PC-3 (cell line): Measurements from ENCODE around the gene CAMK4. TPM values are rescaled to one million over a fixed set of nuclear protein-coding genes. Genes with fewer than 3 reads are reported as not detected.

ENCODE experiments used
- ATAC-seq: fragments of 200-7000 bp; cut with Tn5 transposase; 2 replicates; pipeline ENCODE4 v1.9.1; 2020; ENCODE audit warnings: mild to moderate bottlenecking, moderate library complexity
- BruUV-seq: library from RNA; stranded (reverse); fragments of 400-500 nt; replicated peaks from 2 replicates; lab custom pipeline; 2021; lab: Mats Ljungman, UMichigan
- CTCF ChIA-PET: fragments of 300-600 bp; sonication (Branson Sonifier 250); formaldehyde crosslinking; loops from one replicate; lab custom pipeline; 2022; ENCODE audit warnings: antibody characterized with exemption; lab: Charles Lee
- POLR2A ChIA-PET: fragments of 300-600 bp; sonication (Branson Sonifier 250); formaldehyde crosslinking; loops from one replicate; lab custom pipeline; 2022; ENCODE audit warnings: antibody characterized with exemption; ENCODE audit not compliant: unreplicated experiment; lab: Charles Lee
- DNase-seq: peaks from one replicate; pipeline ENCODE4 v3.0.0-alpha.2; 2015
- H2AFZ ChIP-seq: fragments of 300-600 bp; sonication (generic); 2 replicates; pipeline ENCODE4 v1.6.0; 2016; ENCODE audit warnings: antibody characterized with exemption, low read length
- H3F3A ChIP-seq: fragments of 300-600 bp; sonication (generic); one replicate; pipeline ENCODE4 v1.6.0; 2017; ENCODE audit warnings: antibody characterized with exemption, low read length, control low read depth, mild to moderate bottlenecking; ENCODE audit not compliant: unreplicated experiment
- H3K27ac ChIP-seq: fragments of 300-600 bp; sonication (generic); 2 replicates; pipeline ENCODE4 v1.5.1; 2016; ENCODE audit warnings: mild to moderate bottlenecking, low read length
- H3K27me3 ChIP-seq: fragments of 300-600 bp; sonication (generic); 2 replicates; pipeline ENCODE4 v1.6.1; 2016; ENCODE audit warnings: low read length, mixed read lengths
- H3K36me3 ChIP-seq: fragments of 300-600 bp; sonication (generic); 2 replicates; pipeline ENCODE4 v1.6.1; 2016; ENCODE audit warnings: low read depth, mixed run types, low read length, mixed read lengths
- H3K4me1 ChIP-seq: fragments of 300-600 bp; sonication (generic); 2 replicates; pipeline ENCODE4 v1.5.1; 2016; ENCODE audit warnings: low read length; ENCODE audit not compliant: insufficient read depth
- H3K4me2 ChIP-seq: fragments of 300-600 bp; sonication (generic); 2 replicates; pipeline ENCODE4 v1.6.0; 2016; ENCODE audit warnings: low read length
- H3K4me3 ChIP-seq: fragments of 300-600 bp; sonication (generic); 2 replicates; pipeline ENCODE4 v1.5.1; 2016; ENCODE audit warnings: mild to moderate bottlenecking, low read length, mixed read lengths
- H3K79me2 ChIP-seq: fragments of 300-600 bp; sonication (generic); 2 replicates; pipeline ENCODE4 v1.6.1; 2017; ENCODE audit warnings: low read length, mixed read lengths
- H3K9ac ChIP-seq: fragments of 300-600 bp; sonication (generic); 2 replicates; pipeline ENCODE4 v1.6.0; 2016; ENCODE audit warnings: mild to moderate bottlenecking, low read length
- H3K9me2 ChIP-seq: fragments of 300-600 bp; sonication (generic); replicated peaks from 2 replicates; pipeline ENCODE4 v1.6.1; 2016; ENCODE audit warnings: mixed run types, low read length, mixed read lengths
- H3K9me3 ChIP-seq: fragments of 300-600 bp; sonication (generic); 2 replicates; pipeline ENCODE4 v1.6.1; 2016; ENCODE audit warnings: low read length, mixed read lengths
- H4K20me1 ChIP-seq: fragments of 300-600 bp; sonication (generic); 2 replicates; pipeline ENCODE4 v1.6.1; 2016; ENCODE audit warnings: low read length, mixed read lengths
- CTCF ChIP-seq: fragments of 300-600 bp; sonication (generic); conservative IDR thresholded peaks from 2 replicates; pipeline ENCODE4 v1.5.1; 2017; ENCODE audit warnings: antibody characterized with exemption, low read depth, mild to moderate bottlenecking, low read length
- EZH2 ChIP-seq: fragments of 300-600 bp; sonication (generic); IDR thresholded peaks from one replicate; pipeline ENCODE4 v1.6.1; 2017; ENCODE audit warnings: antibody characterized with exemption, mild to moderate bottlenecking, low read length; ENCODE audit not compliant: unreplicated experiment
- EZH2phosphoT487 ChIP-seq: fragments of 300-600 bp; sonication (generic); IDR thresholded peaks from 2 replicates; pipeline ENCODE4 v1.6.1; 2018; ENCODE audit warnings: mild to moderate bottlenecking, antibody characterized with exemption, low read length, borderline replicate concordance
- intact Hi-C: fragments of 100-400 bp; cut with micrococcal nuclease; formaldehyde crosslinking; loops from 2 replicates; pipeline ENCODE4 v1.9.0; 2023
- total RNA-seq: library from RNA; depleted of rRNA; stranded (reverse); fragments of >200 nt; gene quantifications from 2 replicates; pipeline ENCODE4 v1.2.3, GENCODE V29; 2014

The CAMK4 gene
- total RNA-seq, 1 experiment from 2014 or later = 0.55 TPM

GRCh38 chr5:111432883-111433536 lies 208.8 kb downstream of the CAMK4 start:
- no peak overlapping the region for H3K27ac ChIP-seq
- H3K79me2 ChIP-seq = no peaks in the 10 kb centered on the region
- ATAC-seq = no peak
- no peak overlapping the region for H3K9ac ChIP-seq
- ChIA-PET POLR2A (no interaction called here), CTCF (no interaction called here)
- H4K20me1 ChIP-seq = no peaks in the 10 kb centered on the region
- no peaks in the 10 kb centered on the region for H3K9me2 ChIP-seq
- H3F3A ChIP-seq = no peaks in the 10 kb centered on the region
- no peaks in the 10 kb centered on the region for H3K4me1 ChIP-seq
- no peaks in the 10 kb centered on the region for H3K36me3 ChIP-seq
- H3K9me3 ChIP-seq = no peaks in the 10 kb centered on the region
- peaks cover 57% of the 10 kb centered on the region for H3K27me3 ChIP-seq
- H3K4me3 ChIP-seq = no peak overlapping the region
- intact Hi-C loops = no loop called here
- no peak for DNase-seq
- BruUV-seq = no TSS peak
- TF ChIP-seq EZH2phosphoT487 (no peak), CTCF (no peak), EZH2 (no peak)
- H3K4me2 ChIP-seq = no peak overlapping the region
- H2AFZ ChIP-seq = no peak overlapping the region

GRCh38 chr5:111434800-111435199 lies 210.6 kb downstream of the CAMK4 start:
- no TSS peak for BruUV-seq
- no peak overlapping the region for H3K4me2 ChIP-seq
- CTCF ChIA-PET = no interaction called here

More at GRCh38 chr5:111434800-111435199, 210.6 kb downstream of the CAMK4 start:
- Histone ChIP-seq H3K9ac (no peak overlapping the region), H4K20me1 (no peaks in the 10 kb centered on the region), H2AFZ (no peak overlapping the region), H3K9me3 (no peaks in the 10 kb centered on the region), H3K27me3 (peaks cover 56% of the 10 kb centered on the region), H3F3A (no peaks in the 10 kb centered on the region), H3K36me3 (no peaks in the 10 kb centered on the region), H3K27ac (no peak overlapping the region), H3K9me2 (no peaks in the 10 kb centered on the region), H3K4me1 (no peaks in the 10 kb centered on the region), H3K4me3 (no peak overlapping the region), H3K79me2 (no peaks in the 10 kb centered on the region)
- TF ChIP-seq EZH2phosphoT487 = no peak
- TF ChIP-seq CTCF = no peak
- TF ChIP-seq EZH2 = no peak
- ATAC-seq (no peak), DNase-seq (no peak)
- intact Hi-C loops = no loop called here
- POLR2A ChIA-PET = no interaction called here
